MCF 10A (cell line): ENCODE measurements around the gene ZNF497. TPM values are rescaled to one million over a fixed set of nuclear protein-coding genes. Genes with fewer than 3 reads are reported as not detected.

Experiments used
- BruUV-seq: library from RNA; stranded (reverse); fragments of 400-500 nt; replicated peaks from 2 replicates; lab custom pipeline; 2021; lab: Mats Ljungman, UMichigan
- CTCF ChIA-PET: fragments of 300-600 bp; sonication (Branson Sonifier 250); formaldehyde crosslinking; extraction: SDS; loops from one replicate; lab custom pipeline; 2021; ENCODE audit warnings: antibody characterized with exemption, inconsistent platforms; lab: Yijun Ruan, JAX
- POLR2A ChIA-PET: fragments of 300-600, 350-650 bp; sonication (Branson Sonifier 250); formaldehyde crosslinking; extraction: SDS; loops from one replicate; lab custom pipeline; 2020; ENCODE audit warnings: antibody characterized with exemption, inconsistent platforms; lab: Yijun Ruan, JAX
- DNase-seq: peaks from one replicate; pipeline ENCODE4 v3.0.0-alpha.2; 2018; ENCODE audit not compliant: unreplicated experiment
- H3K27ac Mint-ChIP-seq: one replicate; pipeline ENCODE4 v1.8.0; 2022; ENCODE audit warnings: mild to moderate bottlenecking, low read depth, mixed read lengths; ENCODE audit not compliant: unreplicated experiment
- H3K27me3 Mint-ChIP-seq: one replicate; pipeline ENCODE4 v1.8.0; 2022; ENCODE audit warnings: mixed read lengths; ENCODE audit not compliant: insufficient read depth, unreplicated experiment
- H3K36me3 Mint-ChIP-seq: one replicate; pipeline ENCODE4 v1.8.0; 2022; ENCODE audit warnings: mild to moderate bottlenecking, moderate library complexity, mixed read lengths; ENCODE audit not compliant: insufficient read depth, unreplicated experiment
- H3K4me1 Mint-ChIP-seq: one replicate; pipeline ENCODE4 v1.8.0; 2022; ENCODE audit warnings: mixed read lengths; ENCODE audit not compliant: insufficient read depth, unreplicated experiment
- H3K4me3 Mint-ChIP-seq: one replicate; pipeline ENCODE4 v1.8.0; 2022; ENCODE audit warnings: mild to moderate bottlenecking, moderate library complexity, mixed read lengths; ENCODE audit not compliant: unreplicated experiment
- H3K9me3 Mint-ChIP-seq: one replicate; pipeline ENCODE4 v1.8.0; 2022; ENCODE audit warnings: mixed read lengths; ENCODE audit not compliant: unreplicated experiment
- CTCF ChIP-seq: fragments of 200-600 bp; IDR thresholded peaks from one replicate; pipeline ENCODE4 v1.8.0; 2022; ENCODE audit warnings: antibody characterized with exemption, mild to moderate bottlenecking; ENCODE audit not compliant: unreplicated experiment
- intact Hi-C: fragments of 100-400 bp; cut with micrococcal nuclease; formaldehyde crosslinking; loops from 2 replicates; pipeline ENCODE4 v1.14.1; 2022
- total RNA-seq: library from RNA; stranded (reverse); gene quantifications from 2 replicates; pipeline ENCODE4 v1.2.3, GENCODE V29; 2022

The ZNF497 gene
- total RNA-seq, 1 experiment from 2014 or later = 3.2 TPM

GRCh38 chr19:58334691-58335249 is 27.8 kb downstream of the ZNF497 start:
- Mint-ChIP-seq H3K4me1 (peaks cover 9% of the 10 kb centered on the region), H3K9me3 (peaks cover 2% of the 10 kb centered on the region), H3K4me3 (no peak overlapping the region), H3K36me3 (peaks cover 16% of the 10 kb centered on the region), H3K27ac (no peak overlapping the region), H3K27me3 (no peaks in the 10 kb centered on the region)
- ChIA-PET CTCF (no interaction called here), POLR2A (no interaction called here)
- no peak for DNase-seq
- no TSS peak for BruUV-seq
- intact Hi-C loops = no loop called here
- TF ChIP-seq CTCF = no peak

- CTCF ChIA-PET = interaction anchor here (1.2 kb wide), 1 partner anchor 187 kb away, joined by 3 read pairs; the partner anchor contains the start of gene ZBTB45
- TF ChIP-seq CTCF = no peak
- H3K27me3 Mint-ChIP-seq = no peaks in the 10 kb centered on the region
- no peak for DNase-seq
- no TSS peak for BruUV-seq
- no peaks in the 10 kb centered on the region for H3K9me3 Mint-ChIP-seq
- POLR2A ChIA-PET = interaction anchor here (0.6 to 2.6 kb wide), 4 partner anchors 13 to 32 kb away, joined by 3 to 17 read pairs (median 8); partner anchors contain the start of gene ZNF497
- intact Hi-C loops = no loop called here
- no peak overlapping the region for H3K27ac Mint-ChIP-seq
- H3K36me3 Mint-ChIP-seq = peaks cover 9% of the 10 kb centered on the region
- peaks cover 9% of the 10 kb centered on the region for H3K4me1 Mint-ChIP-seq
- H3K4me3 Mint-ChIP-seq = no peak overlapping the region
Measured at GRCh38 chr19:58332697-58333096, 29.9 kb downstream of the ZNF497 start.

- no peaks in the 10 kb centered on the region for H3K27me3 Mint-ChIP-seq
- peak overlapping the region; percentile 44 for H3K27ac Mint-ChIP-seq
- no peak overlapping the region for H3K4me3 Mint-ChIP-seq
- H3K4me1 Mint-ChIP-seq = peaks cover 9% of the 10 kb centered on the region
- ChIA-PET POLR2A (interaction anchor here (0.7 to 1.4 kb wide), 10 partner anchors 10 to 190 kb away, joined by 3 to 16 read pairs (median 4); partner anchors contain the start of genes ZBTB45, ZNF446, ZNF497 and ZNF584), CTCF (interaction anchor here (0.6 to 1.5 kb wide), 2 partner anchors 13 to 21 kb away, joined by 3 to 4 read pairs; no protein-coding TSS in a partner anchor)
- intact Hi-C loops = no loop called here
- peak; percentile 73 for DNase-seq
- no peaks in the 10 kb centered on the region for H3K9me3 Mint-ChIP-seq
- BruUV-seq = no TSS peak
- TF ChIP-seq CTCF = no peak
- peaks cover 9% of the 10 kb centered on the region for H3K36me3 Mint-ChIP-seq
Measured at GRCh38 chr19:58330458-58330857, 32.1 kb downstream of the ZNF497 start.

- intact Hi-C loops = loop anchor here (5.0 kb wide), 1 partner anchor 138 kb away; the partner anchor contains the start of gene ZNF324
- peak; percentile 22 for TF ChIP-seq CTCF
- H3K27me3 Mint-ChIP-seq = no peaks in the 10 kb centered on the region
- no peak overlapping the region for H3K4me3 Mint-ChIP-seq
- BruUV-seq = no TSS peak
- DNase-seq = no peak
- H3K27ac Mint-ChIP-seq = no peak overlapping the region
- no peaks in the 10 kb centered on the region for H3K9me3 Mint-ChIP-seq
- ChIA-PET POLR2A (interaction anchor here (1.8 to 5.3 kb wide), 2 partner anchors 17 to 34 kb away, joined by 10 to 55 read pairs; partner anchors contain the start of gene ZNF497), CTCF (interaction anchor here (0.5 to 1.9 kb wide), 3 partner anchors 18 to 45 kb away, joined by 3 to 7 read pairs (median 4); no protein-coding TSS in a partner anchor)
- H3K4me1 Mint-ChIP-seq = peaks cover 9% of the 10 kb centered on the region
- H3K36me3 Mint-ChIP-seq = no peaks in the 10 kb centered on the region
Measured at GRCh38 chr19:58328999-58329398, 33.6 kb downstream of the ZNF497 start.
